ENCODE results near the gene SPATA9. TPM values are rescaled to one million over a fixed set of nuclear protein-coding genes. Genes with fewer than 3 reads are reported as not detected.

Gene SPATA9
- total RNA-seq, 1 experiment from 2014 or later, result 0.15 TPM

- in situ Hi-C loops (cut with HindIII; ENCODE audit: low pct_unique_long_range_greater_than_20kb, low sequenced_read_pairs) (no loop called here), intact Hi-C loops (cut with micrococcal nuclease; ENCODE audit: unreplicated experiment) (no loop called here)
- ChIA-PET CTCF (no interaction called here), POLR2A (no interaction called here)
- Histone ChIP-seq H3K4me1 (ENCODE audit: control insufficient read depth, insufficient read depth, low read length) (peaks cover 7% of the 10 kb centered on the region; the same call in 1 of the 2 replicates), H3K27me3 (ENCODE audit: control insufficient read depth, insufficient read depth, low read length) (no peaks in the 10 kb centered on the region), H3K4me3 (ENCODE audit: low read depth in 2 of 2, low read length in 2 of 2) (no peak overlapping the region), H3K36me3 (ENCODE audit: control insufficient read depth, insufficient read depth, low read length) (no peaks in the 10 kb centered on the region), H3K9me3 (ENCODE audit: control insufficient read depth, insufficient read depth, low read depth, low read length) (no peaks in the 10 kb centered on the region), H3K27ac (ENCODE audit: low read length) (no peak overlapping the region)
- BruUV-seq (replicated peaks), result no TSS peak
- DNase-seq (ENCODE audit: low read depth, low spot score) (no peak), ATAC-seq (no peak)
- TF ChIP-seq CTCF (IDR thresholded peaks at IDR 0.05) (no peak), SIN3A (IDR thresholded peaks at IDR 0.05; ENCODE audit: borderline replicate concordance, insufficient read depth, low read depth, low read length) (no peak), POLR2AphosphoS5 (IDR thresholded peaks at IDR 0.05; ENCODE audit: low read depth, low read length) (no peak), TCF7L2 (IDR thresholded peaks at IDR 0.05; ENCODE audit: low read depth, low read length) (no peak), REST (IDR thresholded peaks at IDR 0.05; ENCODE audit: insufficient read depth in 1 of 2, low read depth in 2 of 2, low read length in 1 of 2) (no peak)
Measured at GRCh38 chr5:95626701-95627100, 56.1 kb downstream of the SPATA9 start.

- TF ChIP-seq TCF7L2 (IDR thresholded peaks at IDR 0.05; ENCODE audit: low read depth, low read length) (no peak), POLR2AphosphoS5 (IDR thresholded peaks at IDR 0.05; ENCODE audit: low read depth, low read length) (no peak), CTCF (IDR thresholded peaks at IDR 0.05) (no peak), SIN3A (IDR thresholded peaks at IDR 0.05; ENCODE audit: borderline replicate concordance, insufficient read depth, low read depth, low read length) (no peak), REST (IDR thresholded peaks at IDR 0.05; ENCODE audit: insufficient read depth in 1 of 2, low read depth in 2 of 2, low read length in 1 of 2) (no peak)
- no TSS peak for BruUV-seq (replicated peaks)
- no peaks in the 10 kb centered on the region for H3K36me3 ChIP-seq (ENCODE audit: control insufficient read depth, insufficient read depth, low read length)
Measured at GRCh38 chr5:95624368-95624767, 58.4 kb downstream of the SPATA9 start.

More at GRCh38 chr5:95624368-95624767, 58.4 kb downstream of the SPATA9 start:
- intact Hi-C loops (cut with micrococcal nuclease; ENCODE audit: unreplicated experiment) (no loop called here), in situ Hi-C loops (cut with HindIII; ENCODE audit: low pct_unique_long_range_greater_than_20kb, low sequenced_read_pairs) (no loop called here)
- Histone ChIP-seq H3K27me3 (ENCODE audit: control insufficient read depth, insufficient read depth, low read length) (no peaks in the 10 kb centered on the region), H3K9me3 (ENCODE audit: control insufficient read depth, insufficient read depth, low read depth, low read length) (no peaks in the 10 kb centered on the region), H3K4me3 (ENCODE audit: low read depth in 2 of 2, low read length in 2 of 2) (no peak overlapping the region), H3K4me1 (ENCODE audit: control insufficient read depth, insufficient read depth, low read length) (peaks cover 6% of the 10 kb centered on the region; the same call in 1 of the 2 replicates), H3K27ac (ENCODE audit: low read length) (no peak overlapping the region)
- ChIA-PET CTCF (no interaction called here), POLR2A (no interaction called here)
- ATAC-seq (no peak), DNase-seq (ENCODE audit: low read depth, low spot score) (no peak)
